ENCODE results near the gene MIEF2.

GRCh38 chr17:18240449-18240848, 20.0 kb upstream of the MIEF2 start:
- no peak for TF ChIP-seq CTCF (conservative IDR thresholded peaks at IDR 0.05)
- TF ChIP-seq EZH2 (IDR thresholded peaks at IDR 0.05; ENCODE audit: low read depth), result no peak
